H9 (cell line): Measurements from ENCODE around the gene PARP1. TPM values are rescaled to one million over a fixed set of nuclear protein-coding genes. Genes with fewer than 3 reads are reported as not detected.

Source experiments
- DNase-seq: peaks from one replicate; pipeline ENCODE4 v3.0.0-alpha.2; 2017
- H2AFZ ChIP-seq: one replicate; pipeline ENCODE4 v1.6.1; 2013; ENCODE audit warnings: mild to moderate bottlenecking, low read length, control low read depth, moderate library complexity
- H2AK5ac ChIP-seq: 2 replicates; pipeline ENCODE4 v1.6.1; 2013; ENCODE audit warnings: low read length, control low read depth, mixed read lengths; ENCODE audit not compliant: insufficient read length
- H2BK120ac ChIP-seq: one replicate; pipeline ENCODE4 v1.6.1; 2013; ENCODE audit warnings: low read depth, mild to moderate bottlenecking, low read length, control low read depth, inconsistent platforms; ENCODE audit not compliant: poor library complexity, severe bottlenecking
- H2BK12ac ChIP-seq: 2 replicates; pipeline ENCODE4 v1.6.1; 2013; ENCODE audit warnings: low read length, control low read depth, mixed read lengths, low read depth; ENCODE audit not compliant: insufficient read length
- H2BK15ac ChIP-seq: 2 replicates; pipeline ENCODE4 v1.6.1; 2013; ENCODE audit warnings: low read depth, low read length, control low read depth
- H2BK20ac ChIP-seq: one replicate; pipeline ENCODE4 v1.6.1; 2013; ENCODE audit warnings: low read depth, mild to moderate bottlenecking, low read length, control low read depth, inconsistent platforms; ENCODE audit not compliant: poor library complexity, severe bottlenecking
- H2BK5ac ChIP-seq: 2 replicates; pipeline ENCODE4 v1.6.1; 2013; ENCODE audit warnings: low read length, control low read depth, mixed read lengths; ENCODE audit not compliant: insufficient read length
- H3K14ac ChIP-seq: 2 replicates; pipeline ENCODE4 v1.6.1; 2013; ENCODE audit warnings: low read length, control low read depth; ENCODE audit not compliant: insufficient read depth
- H3K18ac ChIP-seq: 2 replicates; pipeline ENCODE4 v1.6.1; 2013; ENCODE audit warnings: low read depth, mild to moderate bottlenecking, mixed read lengths, low read length, control low read depth; ENCODE audit not compliant: insufficient read length
- H3K23ac ChIP-seq: 2 replicates; pipeline ENCODE4 v1.6.1; 2013; ENCODE audit warnings: low read length, control low read depth, mixed read lengths, low read depth; ENCODE audit not compliant: insufficient read length
- H3K23me2 ChIP-seq: 2 replicates; pipeline ENCODE4 v1.6.1; 2013; ENCODE audit warnings: low read depth, mild to moderate bottlenecking, mixed read lengths, low read length, control low read depth; ENCODE audit not compliant: insufficient read length, poor library complexity, severe bottlenecking
- H3K27ac ChIP-seq: 2 replicates; pipeline ENCODE4 v1.5.1; 2013; ENCODE audit warnings: low read length, control low read depth, mixed read lengths, low read depth; ENCODE audit not compliant: insufficient read length
- H3K27me3 ChIP-seq: 2 replicates; pipeline ENCODE4 v1.6.1; 2013; ENCODE audit warnings: low read length, control low read depth, inconsistent platforms; ENCODE audit not compliant: insufficient read depth
- H3K4ac ChIP-seq: 2 replicates; pipeline ENCODE4 v1.6.1; 2013; ENCODE audit warnings: low read depth, mild to moderate bottlenecking, control low read depth, inconsistent platforms, low read length, moderate library complexity
- H3K4me1 ChIP-seq: 2 replicates; pipeline ENCODE4 v1.6.1; 2013; ENCODE audit warnings: low read length, control low read depth, inconsistent platforms; ENCODE audit not compliant: insufficient read depth
- H3K4me2 ChIP-seq: 2 replicates; pipeline ENCODE4 v1.6.1; 2013; ENCODE audit warnings: low read length, control low read depth, mixed read lengths; ENCODE audit not compliant: insufficient read length, insufficient read depth
- H3K56ac ChIP-seq: 2 replicates; pipeline ENCODE4 v1.6.1; 2013; ENCODE audit warnings: low read depth, mild to moderate bottlenecking, mixed read lengths, low read length, control low read depth; ENCODE audit not compliant: insufficient read length
- H3K79me1 ChIP-seq: 2 replicates; pipeline ENCODE4 v1.6.1; 2013; ENCODE audit warnings: low read depth, mild to moderate bottlenecking, moderate library complexity, low read length, control low read depth, inconsistent platforms; ENCODE audit not compliant: insufficient read depth, poor library complexity, severe bottlenecking
- H3K79me2 ChIP-seq: 2 replicates; pipeline ENCODE4 v1.6.1; 2013; ENCODE audit warnings: low read length, control low read depth, inconsistent platforms; ENCODE audit not compliant: insufficient read depth
- H3K9ac ChIP-seq: 2 replicates; pipeline ENCODE4 v1.6.1; 2013; ENCODE audit warnings: low read length, control low read depth, mixed read lengths; ENCODE audit not compliant: insufficient read length; ENCODE audit errors: extremely low read depth
- H3K9me3 ChIP-seq: one replicate; pipeline ENCODE4 v1.6.1; 2013; ENCODE audit warnings: low read depth, low read length, inconsistent platforms; ENCODE audit not compliant: control insufficient read depth
- H3T11ph ChIP-seq: one replicate; pipeline ENCODE4 v1.6.1; 2013; ENCODE audit warnings: mild to moderate bottlenecking, low read length, control low read depth, inconsistent platforms
- H4K20me1 ChIP-seq: one replicate; pipeline ENCODE4 v1.6.1; 2013; ENCODE audit not compliant: control insufficient read depth, insufficient read length, insufficient read depth
- H4K5ac ChIP-seq: 2 replicates; pipeline ENCODE4 v1.6.1; 2013; ENCODE audit warnings: low read depth, mild to moderate bottlenecking, mixed read lengths, low read length, control low read depth; ENCODE audit not compliant: insufficient read length
- H4K8ac ChIP-seq: replicated peaks from 2 replicates; pipeline ENCODE4 v1.6.1; 2013; ENCODE audit warnings: low read length, control low read depth, mixed read lengths, low read depth; ENCODE audit not compliant: insufficient read length
- H4K91ac ChIP-seq: 2 replicates; pipeline ENCODE4 v1.6.1; 2013; ENCODE audit warnings: low read depth, mild to moderate bottlenecking, moderate library complexity, mixed read lengths, low read length, control low read depth; ENCODE audit not compliant: insufficient read length
- H3K27ac Mint-ChIP-seq, 3 experiments: 2 replicates in 2 of 3; 3 replicates in 1 of 3; pipeline ENCODE4 v1.8.0; 2020 to 2021; ENCODE audit warnings: mixed read lengths in 3 of 3, mild to moderate bottlenecking in 1 of 3, moderate library complexity in 1 of 3
- H3K27me3 Mint-ChIP-seq: 2 replicates; pipeline ENCODE4 v1.8.0; 2021; ENCODE audit warnings: low read depth, mild to moderate bottlenecking, moderate library complexity, mixed read lengths
- H3K36me3 Mint-ChIP-seq, 3 experiments: 2 replicates in 2 of 3; 3 replicates in 1 of 3; pipeline ENCODE4 v1.8.0; 2020 to 2021; ENCODE audit warnings: low read depth in 3 of 3, mixed read lengths in 3 of 3; ENCODE audit not compliant: insufficient read depth in 1 of 3
- H3K4me1 Mint-ChIP-seq, 2 experiments: 2 replicates each; pipeline ENCODE4 v1.8.0; 2020; ENCODE audit warnings: mixed read lengths in 2 of 2
- H3K4me3 Mint-ChIP-seq, 2 experiments: 2 replicates in 1 of 2; 3 replicates in 1 of 2; pipeline ENCODE4 v1.8.0; 2020 to 2021; ENCODE audit warnings: mild to moderate bottlenecking in 2 of 2, mixed read lengths in 2 of 2, moderate library complexity in 1 of 2
- H3K9me3 Mint-ChIP-seq, 2 experiments: 2 replicates in 1 of 2; 3 replicates in 1 of 2; pipeline ENCODE4 v1.8.0; 2020; ENCODE audit warnings: mild to moderate bottlenecking in 2 of 2, mixed read lengths in 2 of 2, moderate library complexity in 1 of 2
- CTCF ChIP-seq: fragments of 200-600 bp; sonication (generic); conservative IDR thresholded peaks from 3 replicates; pipeline ENCODE4 v1.8.0; 2021; ENCODE audit warnings: antibody characterized with exemption, mild to moderate bottlenecking
- WGBS: extraction: QIAGEN DNeasy Blood & Tissue Kit; methylation state at CpG from one replicate; pipeline ENCODE4 v1.1.7; 2013; ENCODE audit warnings: missing lambda C conversion rate, low lambda C conversion rate, mixed read lengths; ENCODE audit not compliant: insufficient read length; ENCODE audit errors: extremely low coverage; 5-methylcytosine and 5-hydroxymethylcytosine counted together
- total RNA-seq: library from RNA; stranded (reverse); gene quantifications from 2 replicates; pipeline ENCODE4 v1.2.1, GENCODE V29; 2021

The PARP1 gene
- total RNA-seq, 1 experiment from 2014 or later = 337 TPM

DNA sequence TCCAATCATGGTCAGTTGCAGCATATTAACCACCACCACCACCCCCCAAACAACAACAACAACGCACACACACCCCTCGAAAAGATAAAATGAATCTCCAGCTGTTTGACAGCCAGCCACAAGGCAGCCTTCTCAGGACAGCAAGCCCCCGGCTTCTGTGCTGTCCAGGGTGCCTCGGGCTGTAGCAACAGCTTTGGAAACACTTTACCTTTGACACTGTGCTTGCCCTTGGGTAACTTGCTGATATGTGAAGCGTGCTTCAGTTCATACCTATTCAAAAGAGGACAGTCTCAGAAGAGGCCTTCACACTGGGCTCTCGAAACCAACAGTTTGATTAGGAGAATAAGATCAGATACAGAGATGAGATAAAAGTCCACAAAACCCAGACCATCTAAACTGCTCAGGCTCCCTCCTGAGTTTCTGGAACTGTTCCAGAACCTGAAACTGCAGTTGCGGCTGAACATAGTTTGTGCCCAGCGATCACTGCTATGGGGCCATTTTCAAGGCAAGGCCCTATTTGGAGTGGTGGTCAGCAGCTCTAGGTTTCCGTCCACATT is 44.9 kb downstream of the PARP1 start:
- Mint-ChIP-seq H3K4me3 (no peak overlapping the region), H3K27me3 (no peaks in the 10 kb centered on the region), H3K9me3 (no peaks in the 10 kb centered on the region), H3K36me3 (peaks cover 68 to 98% (median 89%) of the 10 kb centered on the region in 3 experiments), H3K4me1 (no peaks in the 10 kb centered on the region), H3K27ac (no peak overlapping the region; a peak in 1 of 7 replicates)
- Histone ChIP-seq H3T11ph (no peak overlapping the region), H2BK120ac (no peak overlapping the region), H3K9ac (no peak overlapping the region), H3K79me2 (no peaks in the 10 kb centered on the region), H3K79me1 (no peaks in the 10 kb centered on the region), H2BK15ac (no peak overlapping the region), H2BK12ac (no peak overlapping the region), H3K23ac (no peak overlapping the region), H4K91ac (no peak overlapping the region), H3K9me3 (no peaks in the 10 kb centered on the region), H4K8ac (no peak overlapping the region), H2AK5ac (no peak overlapping the region), H3K4me1 (no peaks in the 10 kb centered on the region), H3K56ac (no peak overlapping the region), H2AFZ (no peak overlapping the region), H3K4ac (no peak overlapping the region), H4K5ac (no peak overlapping the region), H3K27me3 (no peaks in the 10 kb centered on the region), H2BK20ac (no peak overlapping the region), H3K23me2 (no peaks in the 10 kb centered on the region), H3K4me2 (no peak overlapping the region), H3K14ac (no peak overlapping the region), H3K27ac (no peak overlapping the region), H2BK5ac (no peak overlapping the region), H3K18ac (no peak overlapping the region), H4K20me1 (no peaks in the 10 kb centered on the region)
- no peak for DNase-seq
- WGBS = 100% methylated on average over 1 of the region's 9 CpGs
- TF ChIP-seq CTCF = no peak
